IPS-20b (cell line): ENCODE measurements around the gene RCOR1.

ENCODE experiments used
- H3K27ac ChIP-seq: one replicate; pipeline ENCODE4 v1.5.1; 2013; ENCODE audit warnings: low read length
- H3K27me3 ChIP-seq: 2 replicates; pipeline ENCODE4 v1.6.1; 2013; ENCODE audit warnings: mild to moderate bottlenecking, low read length, inconsistent platforms; ENCODE audit not compliant: insufficient read depth
- H3K36me3 ChIP-seq: 2 replicates; pipeline ENCODE4 v1.6.1; 2013; ENCODE audit warnings: low read depth, mild to moderate bottlenecking, inconsistent platforms, low read length, moderate library complexity; ENCODE audit not compliant: insufficient read depth
- H3K4me1 ChIP-seq: 2 replicates; pipeline ENCODE4 v1.6.1; 2013; ENCODE audit warnings: mild to moderate bottlenecking, control low read depth, inconsistent platforms, low read length, moderate library complexity; ENCODE audit not compliant: insufficient read depth
- H3K4me3 ChIP-seq: 2 replicates; pipeline ENCODE4 v1.5.1; 2013; ENCODE audit warnings: mild to moderate bottlenecking, low read length, inconsistent platforms
- H3K9ac ChIP-seq: 2 replicates; pipeline ENCODE4 v1.6.1; 2013; ENCODE audit warnings: low read depth, mild to moderate bottlenecking, inconsistent platforms, low read length, moderate library complexity
- H3K9me3 ChIP-seq: 2 replicates; pipeline ENCODE4 v1.6.1; 2013; ENCODE audit warnings: mild to moderate bottlenecking, low read depth, low read length, inconsistent platforms; ENCODE audit not compliant: insufficient read depth

The RCOR1 gene

GRCh38 chr14:102722646-102723045 lies 130.2 kb downstream of the RCOR1 start:
- H3K9ac ChIP-seq = no peak overlapping the region

GRCh38 chr14:102723650-102724049 lies 131.2 kb downstream of the RCOR1 start:
- H3K4me3 ChIP-seq = no peak overlapping the region
- H3K27ac ChIP-seq = no peak overlapping the region
- H3K9ac ChIP-seq = no peak overlapping the region
- peaks cover 13% of the 10 kb centered on the region; the same call in 1 of the 2 replicates for H3K4me1 ChIP-seq
- no peaks in the 10 kb centered on the region for H3K9me3 ChIP-seq
- H3K36me3 ChIP-seq = peaks cover 79% of the 10 kb centered on the region
- no peaks in the 10 kb centered on the region for H3K27me3 ChIP-seq

More at GRCh38 chr14:102722646-102723045, 130.2 kb downstream of the RCOR1 start:
- H3K27ac ChIP-seq = no peak overlapping the region
- no peak overlapping the region for H3K4me3 ChIP-seq
- no peaks in the 10 kb centered on the region for H3K27me3 ChIP-seq
- no peaks in the 10 kb centered on the region for H3K9me3 ChIP-seq
- peaks cover 13% of the 10 kb centered on the region; the same call in 1 of the 2 replicates for H3K4me1 ChIP-seq
- H3K36me3 ChIP-seq = peaks cover 76% of the 10 kb centered on the region

GRCh38 chr14:102726191-102726949 lies 133.9 kb downstream of the RCOR1 start:
- H3K4me3 ChIP-seq = no peak overlapping the region
- peaks cover 87% of the 10 kb centered on the region for H3K36me3 ChIP-seq
- no peaks in the 10 kb centered on the region for H3K9me3 ChIP-seq
- H3K4me1 ChIP-seq = peaks cover 13% of the 10 kb centered on the region; the same call in 1 of the 2 replicates
- H3K27me3 ChIP-seq = no peaks in the 10 kb centered on the region
- no peak overlapping the region for H3K9ac ChIP-seq
- H3K27ac ChIP-seq = no peak overlapping the region

- Histone ChIP-seq H3K9ac (no peak overlapping the region), H3K4me1 (peaks cover 8% of the 10 kb centered on the region; the same call in 1 of the 2 replicates), H3K27me3 (no peaks in the 10 kb centered on the region), H3K9me3 (no peaks in the 10 kb centered on the region), H3K27ac (no peak overlapping the region), H3K36me3 (peaks cover 76% of the 10 kb centered on the region), H3K4me3 (no peak overlapping the region)
Measured at GRCh38 chr14:102727336-102728095, 135.1 kb downstream of the RCOR1 start.

GRCh38 chr14:102728501-102728900 lies 136.1 kb downstream of the RCOR1 start:
- H3K4me3 ChIP-seq = no peak overlapping the region
- no peaks in the 10 kb centered on the region for H3K4me1 ChIP-seq
- peaks cover 66% of the 10 kb centered on the region for H3K36me3 ChIP-seq
- H3K9ac ChIP-seq = no peak overlapping the region
- H3K27me3 ChIP-seq = no peaks in the 10 kb centered on the region
- H3K9me3 ChIP-seq = no peaks in the 10 kb centered on the region
- no peak overlapping the region for H3K27ac ChIP-seq

GRCh38 chr14:102729268-102729667 lies 136.8 kb downstream of the RCOR1 start:
- H3K9ac ChIP-seq = no peak overlapping the region
- no peak overlapping the region for H3K27ac ChIP-seq
- no peak overlapping the region for H3K4me3 ChIP-seq
- H3K36me3 ChIP-seq = peaks cover 58% of the 10 kb centered on the region
- no peaks in the 10 kb centered on the region for H3K9me3 ChIP-seq
- no peaks in the 10 kb centered on the region for H3K27me3 ChIP-seq
- no peaks in the 10 kb centered on the region for H3K4me1 ChIP-seq

GRCh38 chr14:102729825-102730224 lies 137.4 kb downstream of the RCOR1 start:
- peaks cover 53% of the 10 kb centered on the region for H3K36me3 ChIP-seq
- H3K9ac ChIP-seq = no peak overlapping the region
- H3K27me3 ChIP-seq = no peaks in the 10 kb centered on the region
- no peak overlapping the region for H3K4me3 ChIP-seq
- H3K27ac ChIP-seq = no peak overlapping the region
- H3K9me3 ChIP-seq = no peaks in the 10 kb centered on the region
- no peaks in the 10 kb centered on the region for H3K4me1 ChIP-seq

GRCh38 chr14:102731101-102731870 lies 138.8 kb downstream of the RCOR1 start:
- H3K9ac ChIP-seq = no peak overlapping the region
- H3K36me3 ChIP-seq = peaks cover 38% of the 10 kb centered on the region
- no peak overlapping the region for H3K4me3 ChIP-seq
- no peaks in the 10 kb centered on the region for H3K27me3 ChIP-seq
- no peaks in the 10 kb centered on the region for H3K4me1 ChIP-seq
- H3K27ac ChIP-seq = no peak overlapping the region
- H3K9me3 ChIP-seq = no peaks in the 10 kb centered on the region

- no peak overlapping the region for H3K9ac ChIP-seq
- peaks cover 31% of the 10 kb centered on the region for H3K36me3 ChIP-seq
- no peaks in the 10 kb centered on the region for H3K9me3 ChIP-seq
- no peaks in the 10 kb centered on the region for H3K4me1 ChIP-seq
- H3K27me3 ChIP-seq = no peaks in the 10 kb centered on the region
- H3K27ac ChIP-seq = no peak overlapping the region
- H3K4me3 ChIP-seq = no peak overlapping the region
Measured at GRCh38 chr14:102731871-102732800, 139.7 kb downstream of the RCOR1 start.

- Histone ChIP-seq H3K36me3 (peaks cover 23% of the 10 kb centered on the region), H3K9ac (no peak overlapping the region), H3K4me3 (no peak overlapping the region), H3K27ac (no peak overlapping the region), H3K9me3 (no peaks in the 10 kb centered on the region), H3K27me3 (no peaks in the 10 kb centered on the region), H3K4me1 (no peaks in the 10 kb centered on the region)
Measured at GRCh38 chr14:102732924-102733323, 140.5 kb downstream of the RCOR1 start.

- no peaks in the 10 kb centered on the region for H3K4me1 ChIP-seq
- no peak overlapping the region for H3K9ac ChIP-seq
- no peaks in the 10 kb centered on the region for H3K27me3 ChIP-seq
- H3K4me3 ChIP-seq = no peak overlapping the region
- H3K36me3 ChIP-seq = peaks cover 19% of the 10 kb centered on the region
- H3K27ac ChIP-seq = no peak overlapping the region
- H3K9me3 ChIP-seq = no peaks in the 10 kb centered on the region
Measured at GRCh38 chr14:102733326-102733725, 140.9 kb downstream of the RCOR1 start.
